ENCODE data around the gene C16orf86. TPM values are rescaled to one million over a fixed set of nuclear protein-coding genes. Genes with fewer than 3 reads are reported as not detected.
"Not testable (repeated sequence)": the region's sequence is repeated elsewhere in the genome, so short reads cannot be mapped to it uniquely, and the experiment has no call there.

Gene C16orf86
- total RNA-seq, 1 experiment from 2014 or later: 0.65 TPM

DNA sequence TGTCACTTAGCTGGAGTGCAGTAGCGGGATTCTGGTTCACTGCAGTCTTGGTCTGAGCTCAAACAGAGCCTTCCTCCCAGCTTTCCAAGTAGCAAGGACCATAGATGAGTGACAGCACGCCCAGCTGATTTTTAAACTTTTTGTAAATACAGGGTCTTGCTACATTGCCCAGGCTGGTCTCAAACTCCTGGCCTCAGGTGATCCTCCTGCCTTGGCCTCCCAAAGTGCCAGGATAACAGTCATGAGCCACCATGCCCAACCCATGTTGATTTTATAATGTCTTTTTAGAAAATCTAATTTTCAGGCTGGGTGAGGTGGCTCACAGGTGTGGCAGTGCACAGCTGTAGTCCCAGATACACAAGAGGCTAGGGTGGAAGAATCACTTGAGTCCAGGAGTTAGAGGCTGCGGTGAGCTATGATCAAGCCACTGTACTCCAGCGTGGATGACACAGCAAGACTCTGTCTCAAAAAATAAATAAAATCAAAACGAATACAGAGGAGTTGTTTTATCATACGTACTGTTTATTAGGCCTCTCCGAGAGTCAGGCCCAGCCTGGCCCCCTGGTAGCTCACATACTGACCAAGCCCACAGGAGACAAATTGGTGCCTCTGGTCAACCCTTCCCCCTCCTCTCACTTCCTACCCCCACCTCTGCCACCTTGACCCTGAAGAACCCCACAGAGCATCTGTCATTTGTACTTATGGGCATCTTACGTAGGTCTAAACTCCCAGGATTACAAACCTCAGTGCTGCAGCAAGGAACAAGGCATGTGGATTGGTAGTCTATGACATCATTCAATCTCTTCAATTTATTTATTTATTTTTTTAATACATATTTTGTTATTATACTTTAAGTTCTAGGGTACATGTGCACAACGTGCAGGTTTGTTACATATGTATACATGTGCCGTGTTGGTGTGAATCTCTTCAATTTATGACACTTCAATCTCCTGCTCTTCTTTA lies 13.6 kb downstream of the C16orf86 start:
- H3K27me3 Mint-ChIP-seq (ENCODE audit: insufficient read depth, unreplicated experiment): no peaks in the 10 kb centered on the region
- H3K4me1 Mint-ChIP-seq (ENCODE audit: insufficient read depth, unreplicated experiment): no peaks in the 10 kb centered on the region
- H3K4me3 Mint-ChIP-seq (ENCODE audit: unreplicated experiment): no peak overlapping the region
- intact Hi-C loops (cut with micrococcal nuclease): loop anchor here (10.0 kb wide), 1 partner anchor 165 kb away; the partner anchor contains the start of genes CENPT, NUTF2 and THAP11
- DNase-seq (ENCODE audit: unreplicated experiment): no peak
- H3K9me3 Mint-ChIP-seq (ENCODE audit: unreplicated experiment): no peaks in the 10 kb centered on the region
- H3K36me3 Mint-ChIP-seq (ENCODE audit: insufficient read depth, unreplicated experiment): peaks cover 33% of the 10 kb centered on the region
- BruUV-seq (replicated peaks): no TSS peak
- ChIA-PET CTCF (interaction anchor here (0.5 to 0.8 kb wide), 6 partner anchors 11 to 305 kb away, joined by 3 to 5 read pairs (median 3); no protein-coding TSS in a partner anchor), POLR2A (interaction anchor here (0.7 kb wide), 2 partner anchors 217 to 255 kb away, joined by 3 read pairs; no protein-coding TSS in a partner anchor)
- TF ChIP-seq, protein P1, sequence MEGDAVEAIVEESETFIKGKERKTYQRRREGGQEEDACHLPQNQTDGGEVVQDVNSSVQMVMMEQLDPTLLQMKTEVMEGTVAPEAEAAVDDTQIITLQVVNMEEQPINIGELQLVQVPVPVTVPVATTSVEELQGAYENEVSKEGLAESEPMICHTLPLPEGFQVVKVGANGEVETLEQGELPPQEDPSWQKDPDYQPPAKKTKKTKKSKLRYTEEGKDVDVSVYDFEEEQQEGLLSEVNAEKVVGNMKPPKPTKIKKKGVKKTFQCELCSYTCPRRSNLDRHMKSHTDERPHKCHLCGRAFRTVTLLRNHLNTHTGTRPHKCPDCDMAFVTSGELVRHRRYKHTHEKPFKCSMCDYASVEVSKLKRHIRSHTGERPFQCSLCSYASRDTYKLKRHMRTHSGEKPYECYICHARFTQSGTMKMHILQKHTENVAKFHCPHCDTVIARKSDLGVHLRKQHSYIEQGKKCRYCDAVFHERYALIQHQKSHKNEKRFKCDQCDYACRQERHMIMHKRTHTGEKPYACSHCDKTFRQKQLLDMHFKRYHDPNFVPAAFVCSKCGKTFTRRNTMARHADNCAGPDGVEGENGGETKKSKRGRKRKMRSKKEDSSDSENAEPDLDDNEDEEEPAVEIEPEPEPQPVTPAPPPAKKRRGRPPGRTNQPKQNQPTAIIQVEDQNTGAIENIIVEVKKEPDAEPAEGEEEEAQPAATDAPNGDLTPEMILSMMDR (IDR thresholded peaks at IDR 0.05; ENCODE audit: unreplicated experiment): no peak
- no peak overlapping the region for H3K27ac Mint-ChIP-seq (ENCODE audit: low read depth, unreplicated experiment)

DNA sequence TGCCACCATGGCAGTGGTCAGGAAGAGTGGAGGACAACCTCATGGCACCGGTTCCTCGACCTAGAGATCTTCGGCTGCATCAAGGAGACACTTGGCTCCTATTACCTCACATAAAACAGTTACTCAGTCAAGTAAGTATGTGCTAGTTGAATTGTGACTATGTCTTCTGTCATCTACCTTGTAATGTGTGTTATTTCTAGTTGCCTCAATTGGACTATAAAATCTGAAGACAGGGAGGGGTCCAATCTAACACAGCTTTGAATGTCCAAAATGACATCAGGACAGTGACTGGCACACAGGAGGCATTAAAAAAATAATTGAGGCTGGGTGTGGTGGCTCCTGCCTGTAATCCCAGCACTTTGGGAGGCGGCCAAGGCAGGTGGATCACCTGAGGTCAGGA lies 17.2 kb downstream of the C16orf86 start:
- DNase-seq (ENCODE audit: unreplicated experiment): no peak
- Mint-ChIP-seq H3K4me3 (ENCODE audit: unreplicated experiment) (no peak overlapping the region), H3K27me3 (ENCODE audit: insufficient read depth, unreplicated experiment) (no peaks in the 10 kb centered on the region), H3K9me3 (ENCODE audit: unreplicated experiment) (no peaks in the 10 kb centered on the region), H3K36me3 (ENCODE audit: insufficient read depth, unreplicated experiment) (peaks cover 40% of the 10 kb centered on the region), H3K4me1 (ENCODE audit: insufficient read depth, unreplicated experiment) (no peaks in the 10 kb centered on the region), H3K27ac (ENCODE audit: low read depth, unreplicated experiment) (no peak overlapping the region)
- POLR2A ChIA-PET: no interaction called here
- no TSS peak for BruUV-seq (replicated peaks)
- TF ChIP-seq, protein P1 (IDR thresholded peaks at IDR 0.05; ENCODE audit: unreplicated experiment): no peak
- CTCF ChIA-PET: interaction anchor here (1.5 to 3.0 kb wide), 2 partner anchors 11 to 131 kb away, joined by 4 to 11 read pairs; no protein-coding TSS in a partner anchor
- intact Hi-C loops (cut with micrococcal nuclease): no loop called here

DNA sequence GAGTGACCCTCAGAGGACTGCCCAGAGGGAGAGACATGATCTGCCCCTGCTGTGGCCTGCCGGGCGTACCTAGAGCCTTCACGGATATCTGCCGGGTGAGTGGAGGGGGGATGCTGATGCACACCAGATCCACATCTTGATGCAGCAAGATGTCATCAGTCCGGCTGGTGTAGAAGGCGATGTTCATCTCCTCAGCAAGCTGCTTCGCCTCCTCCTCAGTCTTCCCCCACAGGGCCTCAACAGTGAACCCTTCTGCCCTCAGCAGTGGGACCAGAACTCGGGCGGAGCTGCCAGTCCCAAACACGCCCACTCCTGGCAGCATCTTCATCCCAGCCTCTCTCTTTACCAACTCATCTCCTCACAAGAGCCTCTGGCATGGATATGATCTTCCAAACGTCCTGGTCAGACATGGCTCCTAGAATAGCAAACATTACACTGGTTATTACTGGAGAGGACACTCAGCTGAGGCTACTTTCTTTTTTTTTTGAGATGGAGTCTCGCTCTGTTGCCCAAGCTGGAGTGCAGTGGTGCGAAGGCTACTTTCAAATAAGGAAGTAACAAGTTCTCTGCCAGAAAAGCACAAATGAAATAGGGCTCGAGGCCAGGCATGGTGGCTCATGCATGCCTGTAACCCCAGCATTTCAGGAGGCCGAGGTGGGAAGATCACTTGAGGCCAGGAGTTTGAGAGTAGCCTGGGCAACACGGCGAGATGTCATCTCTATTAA lies 18.9 kb downstream of the C16orf86 start:
- DNase-seq (ENCODE audit: unreplicated experiment): no peak
- Mint-ChIP-seq H3K36me3 (ENCODE audit: insufficient read depth, unreplicated experiment) (peaks cover 39% of the 10 kb centered on the region), H3K4me1 (ENCODE audit: insufficient read depth, unreplicated experiment) (no peaks in the 10 kb centered on the region), H3K27ac (ENCODE audit: low read depth, unreplicated experiment) (no peak overlapping the region), H3K9me3 (ENCODE audit: unreplicated experiment) (no peaks in the 10 kb centered on the region), H3K4me3 (ENCODE audit: unreplicated experiment) (no peak overlapping the region), H3K27me3 (ENCODE audit: insufficient read depth, unreplicated experiment) (no peaks in the 10 kb centered on the region)
- intact Hi-C loops (cut with micrococcal nuclease): no loop called here
- CTCF ChIA-PET: no interaction called here
- POLR2A ChIA-PET: no interaction called here
- TF ChIP-seq, protein P1 (IDR thresholded peaks at IDR 0.05; ENCODE audit: unreplicated experiment): no peak
- no TSS peak for BruUV-seq (replicated peaks)

DNA sequence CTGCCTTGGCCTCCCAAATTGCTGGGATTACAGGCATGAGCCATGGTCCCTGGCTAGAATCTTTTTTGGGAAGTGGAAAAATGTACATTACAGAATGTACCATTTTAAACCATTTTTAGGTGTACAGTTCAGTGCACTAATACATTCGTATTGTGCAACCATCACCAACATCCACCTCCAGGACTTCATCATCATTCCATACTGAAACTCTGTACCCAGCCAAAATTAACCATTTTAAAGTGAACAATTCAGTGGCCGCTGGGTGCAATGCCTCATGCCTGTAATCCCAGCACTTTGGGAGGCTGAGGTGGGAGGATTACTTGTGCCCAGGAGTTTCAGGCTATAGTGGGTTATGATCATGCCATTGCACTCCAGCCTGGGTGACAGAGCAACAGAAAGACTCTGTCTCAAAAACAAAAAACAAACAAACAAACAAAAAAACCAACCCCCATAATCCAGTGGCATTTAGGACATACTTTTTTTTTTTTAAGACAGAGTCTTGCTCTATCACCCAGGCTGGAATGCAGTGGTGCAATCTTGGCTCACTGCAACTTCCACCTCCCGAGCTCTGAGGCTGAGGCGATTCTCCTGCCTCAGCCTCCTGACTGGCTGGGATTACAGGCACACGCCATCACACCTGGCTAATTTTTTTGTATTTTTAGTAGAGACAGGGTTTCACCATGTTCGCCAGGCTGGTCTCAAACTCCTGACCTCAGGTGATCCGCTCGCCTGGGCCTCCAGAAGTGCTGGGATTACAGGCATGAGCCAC lies 27.1 kb downstream of the C16orf86 start:
- H3K4me1 Mint-ChIP-seq (ENCODE audit: insufficient read depth, unreplicated experiment); DNase-seq (ENCODE audit: unreplicated experiment); BruUV-seq (replicated peaks); intact Hi-C loops (cut with micrococcal nuclease); H3K9me3 Mint-ChIP-seq (ENCODE audit: unreplicated experiment); H3K27ac Mint-ChIP-seq (ENCODE audit: low read depth, unreplicated experiment); H3K4me3 Mint-ChIP-seq (ENCODE audit: unreplicated experiment); H3K27me3 Mint-ChIP-seq (ENCODE audit: insufficient read depth, unreplicated experiment): not testable (repeated sequence)
- peaks cover 18% of the 10 kb centered on the region for H3K36me3 Mint-ChIP-seq (ENCODE audit: insufficient read depth, unreplicated experiment)
- ChIA-PET POLR2A (interaction anchor here (0.7 kb wide), 1 partner anchor 800 kb away, joined by 3 read pairs; no protein-coding TSS in a partner anchor), CTCF (interaction anchor here (0.7 kb wide), 1 partner anchor 172 kb away, joined by 3 read pairs; no protein-coding TSS in a partner anchor)
